IMR-90 (cell line): ENCODE results near the gene STX18. TPM values are rescaled to one million over a fixed set of nuclear protein-coding genes. Genes with fewer than 3 reads are reported as not detected.

Experiments used
- ATAC-seq: fragments of 200-7000 bp; cut with Tn5 transposase; 2 replicates; pipeline ENCODE4 v1.9.1; 2020; ENCODE audit warnings: low read depth, mild to moderate bottlenecking, moderate library complexity
- BruUV-seq: library from RNA; stranded (reverse); fragments of 400-500 nt; replicated peaks from 2 replicates; lab custom pipeline; 2021; lab: Mats Ljungman, UMichigan
- CTCF ChIA-PET: fragments of 300-600 bp; formaldehyde crosslinking; extraction: SDS; loops from one replicate; lab custom pipeline; 2021; ENCODE audit warnings: antibody characterized with exemption; lab: Yijun Ruan, JAX
- POLR2A ChIA-PET: fragments of 300-600 bp; sonication (Branson Sonifier 250); formaldehyde crosslinking; loops from one replicate; lab custom pipeline; 2022; ENCODE audit warnings: antibody characterized with exemption; ENCODE audit not compliant: unreplicated experiment; lab: Charles Lee
- DNase-seq: peaks from one replicate; pipeline ENCODE4 v3.0.0; 2013
- H2AFZ ChIP-seq: replicated peaks from 2 replicates; pipeline ENCODE3; 2013; ENCODE audit warnings: low read length, mild to moderate bottlenecking; ENCODE audit not compliant: poor library complexity
- H2AK5ac ChIP-seq: 2 replicates; pipeline ENCODE4 v1.6.1; 2013; ENCODE audit warnings: low read depth, low read length, inconsistent platforms
- H2AK9ac ChIP-seq: replicated peaks from 2 replicates; pipeline ENCODE3; 2013; ENCODE audit warnings: mild to moderate bottlenecking, low read depth, low read length, moderate library complexity; ENCODE audit not compliant: poor library complexity
- H2BK120ac ChIP-seq: 2 replicates; pipeline ENCODE4 v1.6.1; 2013; ENCODE audit warnings: low read depth, low read length, inconsistent platforms
- H2BK15ac ChIP-seq: 3 replicates; pipeline ENCODE4 v1.6.1; 2013; ENCODE audit warnings: low read depth, low read length, inconsistent platforms
- H2BK20ac ChIP-seq: 2 replicates; pipeline ENCODE4 v1.6.1; 2013; ENCODE audit warnings: low read depth, mild to moderate bottlenecking, inconsistent platforms, low read length, moderate library complexity
- H2BK5ac ChIP-seq: 2 replicates; pipeline ENCODE4 v1.6.1; 2013; ENCODE audit warnings: mild to moderate bottlenecking, low read depth, low read length, inconsistent platforms; ENCODE audit not compliant: poor library complexity, severe bottlenecking
- H3K14ac ChIP-seq: replicated peaks from 2 replicates; pipeline ENCODE4 v1.6.1; 2013; ENCODE audit warnings: low read depth, low read length, inconsistent platforms
- H3K18ac ChIP-seq: 2 replicates; pipeline ENCODE4 v1.6.1; 2013; ENCODE audit warnings: low read depth, low read length, control low read depth
- H3K23ac ChIP-seq: 2 replicates; pipeline ENCODE4 v1.6.1; 2013; ENCODE audit warnings: low read depth, low read length, inconsistent platforms
- H3K27ac ChIP-seq: 2 replicates; pipeline ENCODE4 v1.5.1; 2013; ENCODE audit warnings: mild to moderate bottlenecking, control low read depth, low read length; ENCODE audit not compliant: insufficient read depth
- H3K27me3 ChIP-seq: 2 replicates; pipeline ENCODE4 v1.6.1; 2013; ENCODE audit warnings: low read length; ENCODE audit not compliant: control insufficient read depth, insufficient read depth
- H3K36me3 ChIP-seq: 2 replicates; pipeline ENCODE4 v1.6.1; 2013; ENCODE audit warnings: low read length, mixed read lengths; ENCODE audit not compliant: control insufficient read depth, insufficient read depth
- H3K4ac ChIP-seq: 2 replicates; pipeline ENCODE4 v1.6.1; 2013; ENCODE audit warnings: low read depth, low read length, inconsistent platforms
- H3K4me1 ChIP-seq: 2 replicates; pipeline ENCODE4 v1.6.1; 2013; ENCODE audit warnings: low read length, mixed read lengths; ENCODE audit not compliant: control insufficient read depth, insufficient read depth
- H3K4me2 ChIP-seq: 2 replicates; pipeline ENCODE4 v1.6.1; 2013; ENCODE audit warnings: low read depth, mild to moderate bottlenecking, control low read depth, low read length, moderate library complexity
- H3K4me3 ChIP-seq: 2 replicates; pipeline ENCODE4 v1.5.1; 2013; ENCODE audit warnings: low read depth, mild to moderate bottlenecking, control low read depth, low read length, moderate library complexity; ENCODE audit not compliant: insufficient read depth
- H3K56ac ChIP-seq: 2 replicates; pipeline ENCODE4 v1.6.1; 2013; ENCODE audit warnings: low read length, inconsistent platforms; ENCODE audit not compliant: insufficient read depth; ENCODE audit errors: extremely low read depth
- H3K79me1 ChIP-seq, 2 experiments: 2 replicates each; pipeline ENCODE4 v1.6.1; 2013; ENCODE audit warnings: low read length in 2 of 2, inconsistent platforms in 1 of 2, low read depth in 1 of 2
- H3K9ac ChIP-seq: 2 replicates; pipeline ENCODE4 v1.6.1; 2013; ENCODE audit warnings: low read depth, low read length, control low read depth
- H3K9me1 ChIP-seq: 2 replicates; pipeline ENCODE4 v1.6.1; 2013; ENCODE audit warnings: low read length, inconsistent platforms; ENCODE audit not compliant: insufficient read depth
- H3K9me3 ChIP-seq: 2 replicates; pipeline ENCODE4 v1.6.1; 2013; ENCODE audit warnings: low read length; ENCODE audit not compliant: control insufficient read depth, insufficient read depth
- H4K20me1 ChIP-seq: 2 replicates; pipeline ENCODE4 v1.6.1; 2013; ENCODE audit warnings: low read length, inconsistent platforms; ENCODE audit not compliant: insufficient read depth
- H4K5ac ChIP-seq: 2 replicates; pipeline ENCODE4 v1.6.1; 2013; ENCODE audit warnings: mild to moderate bottlenecking, low read depth, low read length, control low read depth
- H4K8ac ChIP-seq, 2 experiments: 2 replicates each; pipeline ENCODE4 v1.6.1; 2013; ENCODE audit warnings: low read depth in 2 of 2, low read length in 2 of 2, control low read depth in 1 of 2, inconsistent platforms in 1 of 2
- H4K91ac ChIP-seq: 2 replicates; pipeline ENCODE4 v1.6.1; 2013; ENCODE audit warnings: low read depth, low read length, inconsistent platforms; ENCODE audit not compliant: insufficient read depth
- BHLHE40 ChIP-seq: fragments of 150-350 bp; IDR thresholded peaks from 2 replicates; pipeline ENCODE4 v1.6.1; 2016; ENCODE audit warnings: mild to moderate bottlenecking, low read depth, low read length
- CEBPB ChIP-seq: IDR thresholded peaks from 2 replicates; pipeline ENCODE4 v1.6.1; 2012; ENCODE audit warnings: low read depth, low read length, improper control_type of control experiment
- CHD1 ChIP-seq: IDR thresholded peaks from 2 replicates; pipeline ENCODE4 v1.6.1; 2012; ENCODE audit warnings: low read depth, low read length, improper control_type of control experiment
- ELK1 ChIP-seq: fragments of 150-350 bp; IDR thresholded peaks from 2 replicates; pipeline ENCODE4 v1.6.1; 2016; ENCODE audit warnings: low read depth, mild to moderate bottlenecking, low read length, moderate library complexity, borderline replicate concordance
- FOS ChIP-seq: fragments of 150-350 bp; IDR thresholded peaks from 2 replicates; pipeline ENCODE4 v1.6.1; 2016; ENCODE audit warnings: low read depth, low read length
- MAFK ChIP-seq: IDR thresholded peaks from 2 replicates; pipeline ENCODE4 v1.6.1; 2012; ENCODE audit warnings: low read depth, low read length, improper control_type of control experiment
- MAZ ChIP-seq: IDR thresholded peaks from 2 replicates; pipeline ENCODE4 v1.6.1; 2012; ENCODE audit warnings: low read depth, mild to moderate bottlenecking, low read length, improper control_type of control experiment, moderate library complexity, borderline replicate concordance
- MXI1 ChIP-seq: IDR thresholded peaks from 2 replicates; pipeline ENCODE4 v1.6.1; 2012; ENCODE audit warnings: low read depth, mild to moderate bottlenecking, low read length, moderate library complexity, borderline replicate concordance
- NFE2L2 ChIP-seq: fragments of 150-350 bp; IDR thresholded peaks from 2 replicates; pipeline ENCODE4 v1.6.1; 2016; ENCODE audit warnings: low read depth, mild to moderate bottlenecking, low read length
- POLR2A ChIP-seq: IDR thresholded peaks from 2 replicates; pipeline ENCODE4 v1.6.1; 2012; ENCODE audit warnings: mild to moderate bottlenecking, low read depth, low read length
- RAD21 ChIP-seq: IDR thresholded peaks from 2 replicates; pipeline ENCODE4 v1.6.1; 2012; ENCODE audit warnings: low read length, improper control_type of control experiment
- RCOR1 ChIP-seq: IDR thresholded peaks from 2 replicates; pipeline ENCODE4 v1.6.1; 2012; ENCODE audit warnings: mild to moderate bottlenecking, low read length, improper control_type of control experiment; ENCODE audit not compliant: insufficient replicate concordance
- RFX5 ChIP-seq: IDR thresholded peaks from 2 replicates; pipeline ENCODE4 v1.8.0; 2012; ENCODE audit warnings: low read depth, mild to moderate bottlenecking, low read length, moderate library complexity
- SMC3 ChIP-seq: fragments of 150-350 bp; IDR thresholded peaks from 2 replicates; pipeline ENCODE4 v1.6.1; 2016; ENCODE audit warnings: low read depth, mild to moderate bottlenecking, antibody characterized with exemption, low read length, moderate library complexity
- USF2 ChIP-seq: fragments of 150-350 bp; IDR thresholded peaks from 2 replicates; pipeline ENCODE4 v1.6.1; 2017; ENCODE audit warnings: mild to moderate bottlenecking, antibody characterized with exemption, low read length, low read depth
- WGBS, 2 experiments: methylation state at CpG; one replicate each; pipeline versions ENCODE4 v1.1.5 to v1.1.7; 2013; ENCODE audit warnings: missing lambda C conversion rate in 2 of 2; ENCODE audit not compliant: insufficient read length in 1 of 2; ENCODE audit errors: extremely low coverage in 2 of 2; 5-methylcytosine and 5-hydroxymethylcytosine counted together
- dilution Hi-C: fragments of 300-500 bp; cut with HindIII; formaldehyde crosslinking; loops from one replicate; pipeline ENCODE4 v1.14.3; 2018; ENCODE audit warnings: low sequenced_read_pairs; ENCODE audit not compliant: unreplicated experiment
- in situ Hi-C: fragments of 300-500 bp; cut with MboI; formaldehyde crosslinking; loops from 3 replicates; pipeline ENCODE4 v1.14.3; 2019; ENCODE audit warnings: low sequenced_read_pairs, inconsistent platforms, mixed read lengths
- intact Hi-C: fragments of 100-400 bp; cut with micrococcal nuclease; formaldehyde crosslinking; loops from 2 replicates; pipeline ENCODE4 v1.10.0; 2022
- polyA plus RNA-seq, 3 experiments: library from polyadenylated mRNA; depleted of rRNA; stranded (reverse); fragments of >200 nt; gene quantifications; 2 replicates each; pipeline ENCODE4 v1.2.3, GENCODE V29; 2012; ENCODE audit warnings: low replicate concordance in 1 of 3
- total RNA-seq: library from RNA; depleted of rRNA; stranded (reverse); fragments of >200 nt; gene quantifications from 2 replicates; pipeline ENCODE4 v1.2.3, GENCODE V29; 2012
- TF ChIP-seq, protein P1 (sequence below): conservative IDR thresholded peaks from 2 replicates; pipeline ENCODE4 v1.5.1; 2012; ENCODE audit warnings: mild to moderate bottlenecking, low read depth, low read length, improper control_type of control experiment

STX18 gene
- total and polyA plus RNA-seq, 2 of the 4 experiments (the other 2 are of a cell fraction): 20.1 to 23.4 TPM

DNA sequence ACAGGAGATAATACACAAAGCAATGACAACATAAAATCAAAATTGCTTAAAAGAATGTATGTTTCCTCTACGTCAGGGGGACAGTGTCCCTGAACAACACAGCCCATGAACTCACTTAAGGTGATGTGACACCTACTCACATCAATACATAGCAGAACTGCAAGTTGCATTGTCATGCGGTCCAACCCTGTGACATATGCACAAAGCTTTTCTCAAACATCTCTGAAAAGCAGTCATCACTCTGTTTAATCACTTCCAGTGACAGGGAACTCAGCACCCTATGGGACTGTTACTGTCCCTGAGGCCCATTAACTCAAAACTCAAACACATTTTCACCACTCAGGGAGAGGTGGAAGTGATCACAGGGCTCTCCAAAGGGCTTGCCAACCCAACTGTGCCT is 2.4 kb downstream of the STX18 start:
- Histone ChIP-seq H3K9me3 (no peaks in the 10 kb centered on the region), H2BK20ac (no peak overlapping the region), H3K9ac (no peak overlapping the region), H4K91ac (no peak overlapping the region), H4K20me1 (peaks cover 29% of the 10 kb centered on the region; the same call in 1 of the 2 replicates), H3K36me3 (no peaks in the 10 kb centered on the region; the same call in 1 of the 2 replicates), H2AK9ac (no peak overlapping the region), H3K9me1 (peaks cover 11% of the 10 kb centered on the region), H3K4ac (no peak overlapping the region), H3K14ac (no peak overlapping the region), H3K4me1 (no peaks in the 10 kb centered on the region), H2BK15ac (no peak overlapping the region), H3K79me1 (peaks cover 39 to 73% of the 10 kb centered on the region in 2 experiments), H3K23ac (no peak overlapping the region), H4K5ac (no peak overlapping the region), H4K8ac (no peak overlapping the region), H2BK120ac (no peak overlapping the region), H2BK5ac (no peak overlapping the region), H2AFZ (no peak overlapping the region), H3K27me3 (no peaks in the 10 kb centered on the region), H3K27ac (no peak overlapping the region), H2AK5ac (no peak overlapping the region; the same call in 1 of the 2 replicates), H3K4me2 (no peak overlapping the region), H3K18ac (no peak overlapping the region), H3K4me3 (no peak overlapping the region), H3K56ac (no peak overlapping the region)
- 74% methylated on average over 2 of the region's 2 CpGs; no CpG with 5 or more reads in 1 of the 2 experiments for WGBS, 2 experiments
- DNase-seq: no peak
- intact Hi-C loops: no loop called here
- ChIA-PET CTCF (no interaction called here), POLR2A (no interaction called here)
- TF ChIP-seq POLR2A (no peak), FOS (no peak), USF2 (no peak), RFX5 (no peak), ELK1 (no peak), NFE2L2 (no peak), MXI1 (no peak), RAD21 (no peak), BHLHE40 (no peak), SMC3 (no peak), RCOR1 (no peak), CHD1 (no peak), MAZ (no peak), CEBPB (no peak), MAFK (no peak)
- TF ChIP-seq, protein P1, sequence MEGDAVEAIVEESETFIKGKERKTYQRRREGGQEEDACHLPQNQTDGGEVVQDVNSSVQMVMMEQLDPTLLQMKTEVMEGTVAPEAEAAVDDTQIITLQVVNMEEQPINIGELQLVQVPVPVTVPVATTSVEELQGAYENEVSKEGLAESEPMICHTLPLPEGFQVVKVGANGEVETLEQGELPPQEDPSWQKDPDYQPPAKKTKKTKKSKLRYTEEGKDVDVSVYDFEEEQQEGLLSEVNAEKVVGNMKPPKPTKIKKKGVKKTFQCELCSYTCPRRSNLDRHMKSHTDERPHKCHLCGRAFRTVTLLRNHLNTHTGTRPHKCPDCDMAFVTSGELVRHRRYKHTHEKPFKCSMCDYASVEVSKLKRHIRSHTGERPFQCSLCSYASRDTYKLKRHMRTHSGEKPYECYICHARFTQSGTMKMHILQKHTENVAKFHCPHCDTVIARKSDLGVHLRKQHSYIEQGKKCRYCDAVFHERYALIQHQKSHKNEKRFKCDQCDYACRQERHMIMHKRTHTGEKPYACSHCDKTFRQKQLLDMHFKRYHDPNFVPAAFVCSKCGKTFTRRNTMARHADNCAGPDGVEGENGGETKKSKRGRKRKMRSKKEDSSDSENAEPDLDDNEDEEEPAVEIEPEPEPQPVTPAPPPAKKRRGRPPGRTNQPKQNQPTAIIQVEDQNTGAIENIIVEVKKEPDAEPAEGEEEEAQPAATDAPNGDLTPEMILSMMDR: no peak
- in situ Hi-C loops: no loop called here
- dilution Hi-C loops: no loop called here
- ATAC-seq: no peak
- BruUV-seq: no TSS peak
